HG02798 (cell line): ENCODE data around the gene ZEB1.
"Not testable (repeated sequence)": the region's sequence is repeated elsewhere in the genome, so short reads cannot be mapped to it uniquely, and the experiment has no call there.

Experiments
- ATAC-seq: cut with Tn5 transposase; IDR thresholded peaks from one replicate; pipeline ENCODE4 v1.9.1; 2021; ENCODE audit warnings: mild to moderate bottlenecking; ENCODE audit not compliant: unreplicated experiment, poor library complexity

ZEB1 gene

DNA sequence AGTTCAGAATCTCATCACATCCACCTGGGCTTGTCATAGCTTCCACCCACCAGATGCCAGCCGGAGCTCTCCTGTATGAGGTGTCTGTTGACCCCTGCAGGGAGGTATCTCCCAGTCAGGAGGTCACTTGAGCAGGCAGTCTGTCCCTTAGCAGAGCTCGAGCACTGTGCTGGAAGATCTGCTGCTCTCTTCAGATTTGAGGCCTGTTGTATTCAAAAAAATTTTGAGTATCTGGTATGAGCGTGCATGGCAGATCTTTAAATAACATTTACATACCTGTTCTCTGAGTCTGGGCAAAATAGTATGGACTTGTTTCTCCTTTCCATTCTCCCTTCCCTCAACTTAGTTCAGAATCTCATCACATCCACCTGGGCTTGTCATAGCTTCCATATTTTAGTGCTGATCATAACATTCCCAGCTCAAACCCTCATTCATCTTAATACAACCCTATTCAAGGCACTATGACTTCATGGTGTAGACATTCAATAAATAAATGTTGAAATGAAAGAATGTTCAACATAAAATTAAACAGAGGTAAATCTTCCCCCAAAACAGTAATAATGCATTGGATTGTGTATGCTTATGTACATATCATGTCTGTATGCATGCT is 249.3 kb downstream of the ZEB1 start:
- ATAC-seq: not testable (repeated sequence)

DNA sequence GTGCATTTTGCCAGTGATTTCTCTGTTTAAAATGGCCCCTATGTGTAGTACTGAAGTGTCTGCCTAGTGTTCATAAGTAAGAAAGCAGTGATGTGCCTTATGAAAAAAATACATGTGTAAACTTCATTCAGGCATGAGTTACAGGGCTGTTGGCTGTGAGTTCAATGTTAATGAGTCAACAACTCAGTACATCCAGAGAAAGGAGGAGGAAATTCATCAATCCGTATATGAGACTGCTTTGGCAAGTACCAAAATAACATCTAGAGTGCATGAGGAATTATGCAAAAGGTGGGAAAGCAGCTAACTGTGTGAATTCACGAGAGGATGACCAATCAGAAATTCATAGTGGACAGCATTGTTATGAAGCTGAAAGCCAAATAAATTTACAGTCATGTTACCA is 255.6 kb downstream of the ZEB1 start:
- ATAC-seq: no peak

DNA sequence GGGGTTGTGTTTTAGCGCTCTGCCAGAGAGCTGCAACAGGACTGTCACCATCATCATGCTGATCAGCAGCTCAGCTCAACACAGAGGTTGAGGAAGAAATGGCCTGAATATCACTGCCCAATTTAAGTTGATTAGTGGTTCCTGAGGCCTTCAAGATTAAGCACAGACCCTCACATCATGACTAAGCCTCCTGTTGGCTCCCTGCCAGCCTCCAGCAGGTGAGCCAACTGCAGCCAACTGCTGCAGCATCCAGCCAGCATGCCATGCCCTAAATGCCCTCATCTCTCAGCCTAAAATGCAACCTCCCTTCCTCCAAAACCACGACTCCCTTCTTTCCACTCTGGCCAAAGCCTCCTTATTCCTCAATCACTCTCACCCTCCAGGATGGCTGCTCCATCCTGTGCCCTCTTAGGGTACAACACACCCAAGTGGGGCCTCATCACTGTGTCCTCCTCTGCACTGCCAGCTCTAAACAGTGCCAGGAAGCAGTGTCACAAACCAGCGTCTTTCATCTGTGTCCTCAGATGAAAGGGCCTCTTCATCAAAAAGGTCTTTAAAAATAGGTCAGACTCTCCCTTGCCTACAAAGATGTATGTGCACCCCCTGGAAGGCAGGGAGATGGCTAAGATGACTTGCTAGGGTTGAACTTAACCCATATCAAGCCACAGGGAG is 259.3 kb downstream of the ZEB1 start:
- no peak for ATAC-seq

DNA sequence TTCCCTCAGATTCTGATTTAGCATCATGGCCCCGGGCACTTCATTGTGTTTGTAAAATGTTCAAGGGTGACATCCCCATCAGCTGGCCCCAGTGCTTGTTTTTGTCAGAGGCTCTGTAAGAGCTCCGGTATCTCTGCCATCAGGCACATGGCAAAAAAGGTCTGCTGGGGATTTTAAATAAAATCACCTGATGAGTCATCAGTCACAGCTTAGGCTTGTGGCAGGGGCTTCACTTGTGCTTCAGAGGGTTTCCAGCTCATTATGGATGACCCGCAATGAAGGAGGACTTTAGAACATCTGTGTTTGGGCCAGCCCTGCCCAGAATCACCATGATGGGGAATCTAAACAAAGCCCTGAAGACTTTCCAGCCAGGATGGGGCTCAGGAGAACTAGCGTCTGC is 259.9 kb downstream of the ZEB1 start:
- ATAC-seq: no peak
